ENCODE data around the gene IMPA2.
A peak's percentile ranks its signal among the peaks of the same experiment; 100 is the strongest.

Gene IMPA2

GRCh38 chr18:11991021-11991795, 9.9 kb downstream of the IMPA2 start:
- DNase-seq: no peak

- DNase-seq: no peak
Measured at GRCh38 chr18:11992096-11992790, 10.9 kb downstream of the IMPA2 start.

- DNase-seq: no peak
Measured at GRCh38 chr18:11993264-11993916, 12.1 kb downstream of the IMPA2 start.

GRCh38 chr18:11994336-11994702, 13.0 kb downstream of the IMPA2 start:
- peak; percentile 68 for DNase-seq

GRCh38 chr18:11994703-11995444, 13.6 kb downstream of the IMPA2 start:
- no peak for DNase-seq

- DNase-seq: peak; percentile 74
Measured at GRCh38 chr18:11995445-11996189, 14.3 kb downstream of the IMPA2 start.

- no peak for DNase-seq
Measured at GRCh38 chr18:11996190-11996754, 15.0 kb downstream of the IMPA2 start.

- DNase-seq: no peak
Measured at GRCh38 chr18:11996907-11997306, 15.6 kb downstream of the IMPA2 start.

GRCh38 chr18:11997466-11997865, 16.2 kb downstream of the IMPA2 start:
- DNase-seq: no peak

- no peak for DNase-seq
Measured at GRCh38 chr18:11998193-11998592, 16.9 kb downstream of the IMPA2 start.

GRCh38 chr18:11999429-11999828, 18.1 kb downstream of the IMPA2 start:
- no peak for DNase-seq

GRCh38 chr18:12000072-12000659, 18.9 kb downstream of the IMPA2 start:
- DNase-seq: no peak

- no peak for DNase-seq
Measured at GRCh38 chr18:12001421-12001820, 20.1 kb downstream of the IMPA2 start.

- DNase-seq: no peak
Measured at GRCh38 chr18:12003894-12004293, 22.6 kb downstream of the IMPA2 start.

- DNase-seq: no peak
Measured at GRCh38 chr18:12005538-12006487, 24.5 kb downstream of the IMPA2 start.

GRCh38 chr18:12006488-12006840, 25.2 kb downstream of the IMPA2 start:
- no peak for DNase-seq

- no peak for DNase-seq
Measured at GRCh38 chr18:12007063-12007462, 25.8 kb downstream of the IMPA2 start.

GRCh38 chr18:12008181-12008767, 27.0 kb downstream of the IMPA2 start:
- DNase-seq: no peak

GRCh38 chr18:12008842-12009580, 27.7 kb downstream of the IMPA2 start:
- no peak for DNase-seq

Measured in HCEC 1CT (cell line).